Large intestine (tissue), 3 donors: Measurements from ENCODE around the gene ADAMTS13. TPM values are rescaled to one million over a fixed set of nuclear protein-coding genes. Genes with fewer than 3 reads are reported as not detected.

Experiments used
- DNase-seq, 2 donors: peaks; one replicate each; pipeline versions ENCODE4 v3.0.0 to v3.0.0-alpha.2; 2013
- H3K27ac ChIP-seq: one replicate; pipeline ENCODE4 v1.5.1; 2013; ENCODE audit warnings: low read length
- H3K27me3 ChIP-seq: 2 replicates; pipeline ENCODE4 v1.6.1; 2013; ENCODE audit warnings: low read length; ENCODE audit not compliant: control insufficient read depth, insufficient read depth
- H3K36me3 ChIP-seq: 2 replicates; pipeline ENCODE4 v1.6.1; 2013; ENCODE audit warnings: low read length; ENCODE audit not compliant: control insufficient read depth, insufficient read depth
- H3K4me1 ChIP-seq: one replicate; pipeline ENCODE4 v1.6.1; 2013; ENCODE audit warnings: low read length; ENCODE audit not compliant: control insufficient read depth, insufficient read depth
- H3K4me3 ChIP-seq: one replicate; pipeline ENCODE4 v1.5.1; 2013; ENCODE audit warnings: low read length
- H3K9me3 ChIP-seq: one replicate; pipeline ENCODE4 v1.6.1; 2013; ENCODE audit warnings: mild to moderate bottlenecking, low read depth, low read length, moderate library complexity; ENCODE audit not compliant: control insufficient read depth
- WGBS: methylation state at CpG from one replicate; pipeline ENCODE4 v1.1.5; 2013; ENCODE audit warnings: low lambda C conversion rate; ENCODE audit not compliant: insufficient coverage; 5-methylcytosine and 5-hydroxymethylcytosine counted together
- polyA plus RNA-seq: library from polyadenylated mRNA; unstranded; fragments of 120-200 nt; gene quantifications from one replicate; pipeline ENCODE4 v1.2.1, GENCODE V29; 2013

Gene ADAMTS13
- polyA plus RNA-seq, 1 donor: 10.4 TPM

- peaks cover 4% of the 10 kb centered on the region for H3K4me1 ChIP-seq
- H3K9me3 ChIP-seq: no peaks in the 10 kb centered on the region
- no peak overlapping the region for H3K27ac ChIP-seq
- H3K4me3 ChIP-seq: no peak overlapping the region
- no CpG with 5 or more reads among the region's 12 CpGs for WGBS
- no peak for DNase-seq
- H3K27me3 ChIP-seq: peaks cover 11% of the 10 kb centered on the region
- no peaks in the 10 kb centered on the region for H3K36me3 ChIP-seq
Measured at GRCh38 chr9:133424187-133424586, 2.0 kb downstream of the ADAMTS13 start.

GRCh38 chr9:133425049-133425632 lies 3.0 kb downstream of the ADAMTS13 start:
- Histone ChIP-seq H3K36me3 (no peaks in the 10 kb centered on the region), H3K27me3 (peaks cover 11% of the 10 kb centered on the region), H3K27ac (no peak overlapping the region), H3K4me3 (no peak overlapping the region), H3K4me1 (no peaks in the 10 kb centered on the region), H3K9me3 (no peaks in the 10 kb centered on the region)
- no CpG with 5 or more reads among the region's 22 CpGs for WGBS
- DNase-seq: no peak

GRCh38 chr9:133426011-133426410 lies 3.8 kb downstream of the ADAMTS13 start:
- H3K27ac ChIP-seq: no peak overlapping the region
- no peak for DNase-seq
- no peaks in the 10 kb centered on the region for H3K9me3 ChIP-seq
- H3K4me3 ChIP-seq: no peak overlapping the region
- no peaks in the 10 kb centered on the region for H3K36me3 ChIP-seq
- peaks cover 11% of the 10 kb centered on the region for H3K27me3 ChIP-seq
- no peaks in the 10 kb centered on the region for H3K4me1 ChIP-seq
- no CpG with 5 or more reads among the region's 11 CpGs for WGBS

GRCh38 chr9:133427658-133428348 lies 5.6 kb downstream of the ADAMTS13 start:
- no peaks in the 10 kb centered on the region for H3K9me3 ChIP-seq
- no peak overlapping the region for H3K27ac ChIP-seq
- no peak overlapping the region for H3K4me3 ChIP-seq
- H3K27me3 ChIP-seq: peaks cover 11% of the 10 kb centered on the region
- no peaks in the 10 kb centered on the region for H3K4me1 ChIP-seq
- no peaks in the 10 kb centered on the region for H3K36me3 ChIP-seq
- DNase-seq: no peak
- WGBS: 80% methylated on average over 1 of the region's 10 CpGs

- no peaks in the 10 kb centered on the region for H3K4me1 ChIP-seq
- no peak overlapping the region for H3K27ac ChIP-seq
- peak in 1 of 2 donors; percentile 40 for DNase-seq
- H3K27me3 ChIP-seq: peaks cover 11% of the 10 kb centered on the region
- no peaks in the 10 kb centered on the region for H3K36me3 ChIP-seq
- H3K9me3 ChIP-seq: no peaks in the 10 kb centered on the region
- no CpG with 5 or more reads among the region's 57 CpGs for WGBS
- H3K4me3 ChIP-seq: no peak overlapping the region
Measured at GRCh38 chr9:133428617-133429101, 6.5 kb downstream of the ADAMTS13 start.

- Histone ChIP-seq H3K27me3 (peaks cover 11% of the 10 kb centered on the region), H3K9me3 (no peaks in the 10 kb centered on the region), H3K4me1 (no peaks in the 10 kb centered on the region), H3K36me3 (no peaks in the 10 kb centered on the region), H3K27ac (no peak overlapping the region), H3K4me3 (no peak overlapping the region)
- no peak for DNase-seq
- WGBS: no CpG with 5 or more reads among the region's 18 CpGs
Measured at GRCh38 chr9:133429214-133429613, 7.0 kb downstream of the ADAMTS13 start.

GRCh38 chr9:133429641-133430161 lies 7.5 kb downstream of the ADAMTS13 start:
- Histone ChIP-seq H3K27me3 (peaks cover 11% of the 10 kb centered on the region), H3K9me3 (no peaks in the 10 kb centered on the region), H3K4me3 (no peak overlapping the region), H3K36me3 (no peaks in the 10 kb centered on the region), H3K27ac (no peak overlapping the region), H3K4me1 (no peaks in the 10 kb centered on the region)
- DNase-seq: peak in 1 of 2 donors; percentile 44
- WGBS: no CpG with 5 or more reads among the region's 49 CpGs

GRCh38 chr9:133430244-133430643 lies 8.1 kb downstream of the ADAMTS13 start:
- H3K9me3 ChIP-seq: no peaks in the 10 kb centered on the region
- WGBS: no CpG with 5 or more reads among the region's 1 CpG
- H3K27me3 ChIP-seq: peaks cover 11% of the 10 kb centered on the region
- no peaks in the 10 kb centered on the region for H3K36me3 ChIP-seq
- no peak for DNase-seq
- H3K4me3 ChIP-seq: no peak overlapping the region
- H3K4me1 ChIP-seq: no peaks in the 10 kb centered on the region
- H3K27ac ChIP-seq: no peak overlapping the region

- Histone ChIP-seq H3K4me3 (no peak overlapping the region), H3K9me3 (no peaks in the 10 kb centered on the region), H3K27ac (no peak overlapping the region), H3K36me3 (no peaks in the 10 kb centered on the region), H3K4me1 (no peaks in the 10 kb centered on the region), H3K27me3 (no peaks in the 10 kb centered on the region)
- no CpG with 5 or more reads among the region's 11 CpGs for WGBS
- no peak for DNase-seq
Measured at GRCh38 chr9:133433351-133433843, 11.2 kb downstream of the ADAMTS13 start.

GRCh38 chr9:133436681-133437080 lies 14.5 kb downstream of the ADAMTS13 start:
- no peak overlapping the region for H3K27ac ChIP-seq
- H3K27me3 ChIP-seq: no peaks in the 10 kb centered on the region
- H3K4me1 ChIP-seq: no peaks in the 10 kb centered on the region
- no CpG with 5 or more reads among the region's 16 CpGs for WGBS
- H3K36me3 ChIP-seq: no peaks in the 10 kb centered on the region
- no peaks in the 10 kb centered on the region for H3K9me3 ChIP-seq
- DNase-seq: no peak
- no peak overlapping the region for H3K4me3 ChIP-seq
